GM18526 (cell line): Measurements from ENCODE around the gene C1QTNF9B.

ENCODE experiments used
- POLR2A ChIP-seq: IDR thresholded peaks from 3 replicates; pipeline ENCODE4 v1.6.1; 2011; ENCODE audit not compliant: insufficient read length; ENCODE audit errors: extremely low read depth

The C1QTNF9B gene

DNA sequence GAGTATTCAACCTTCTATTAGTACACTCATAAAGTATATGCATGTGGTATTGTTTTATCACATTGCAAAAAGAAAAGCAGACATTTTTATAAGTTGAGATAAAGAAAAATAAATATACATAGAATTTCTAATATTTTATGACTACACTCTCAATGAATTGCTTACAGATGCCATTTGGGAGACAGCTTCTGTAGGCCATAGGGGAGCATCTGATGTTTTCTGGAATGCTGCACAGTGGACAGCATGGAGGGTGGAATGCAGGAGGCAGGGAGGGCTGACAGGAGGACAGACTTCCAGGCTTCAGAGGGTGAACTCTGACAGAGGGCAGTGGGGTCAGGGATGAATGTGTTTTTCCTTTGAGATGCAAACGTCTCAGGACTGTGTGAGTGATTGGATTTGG lies 53.9 kb downstream of the C1QTNF9B start:
- no peak for TF ChIP-seq POLR2A

- no peak for TF ChIP-seq POLR2A
Measured at GRCh38 chr13:23842406-23842805, 54.9 kb downstream of the C1QTNF9B start.
